Retinal pigment epithelial cell (primary cell): ENCODE measurements around the gene RMI2.

Source experiments
- DNase-seq: peaks from one replicate; pipeline ENCODE4 v3.0.0-alpha.2; 2010; ENCODE audit warnings: low read depth
- H3K4me3 ChIP-seq: 2 replicates; pipeline ENCODE4 v1.5.1; 2011; ENCODE audit warnings: mild to moderate bottlenecking, low read length, control low read depth, moderate library complexity
- CTCF ChIP-seq: conservative IDR thresholded peaks from 2 replicates; pipeline ENCODE4 v1.5.1; 2011; ENCODE audit warnings: low read depth, low read length, control low read depth, inconsistent platforms

RMI2 gene

GRCh38 chr16:11386791-11387546 lies 41.7 kb downstream of the RMI2 start:
- no peak for DNase-seq
- peak; percentile 75 for TF ChIP-seq CTCF
- no peak overlapping the region for H3K4me3 ChIP-seq

- no peak for TF ChIP-seq CTCF
- no peak for DNase-seq
- H3K4me3 ChIP-seq = no peak overlapping the region
Observed at GRCh38 chr16:11389083-11389482, 43.8 kb downstream of the RMI2 start.

- DNase-seq = no peak
- no peak overlapping the region for H3K4me3 ChIP-seq
- no peak for TF ChIP-seq CTCF
Observed at GRCh38 chr16:11389631-11390565, 44.6 kb downstream of the RMI2 start.

GRCh38 chr16:11390573-11391495 lies 45.6 kb downstream of the RMI2 start:
- no peak for TF ChIP-seq CTCF
- no peak overlapping the region for H3K4me3 ChIP-seq
- DNase-seq = no peak

- no peak for TF ChIP-seq CTCF
- DNase-seq = no peak
- H3K4me3 ChIP-seq = no peak overlapping the region
Observed at GRCh38 chr16:11391576-11391975, 46.3 kb downstream of the RMI2 start.

GRCh38 chr16:11392041-11392581 lies 46.9 kb downstream of the RMI2 start:
- no peak for TF ChIP-seq CTCF
- no peak for DNase-seq
- H3K4me3 ChIP-seq = no peak overlapping the region
